GM12878 (cell line): ENCODE results near the gene FSIP1. TPM values are rescaled to one million over a fixed set of nuclear protein-coding genes. Genes with fewer than 3 reads are reported as not detected.

ENCODE experiments used
- ATAC-seq: fragments of 200-7000 bp; cut with Tn5 transposase; 3 replicates; pipeline ENCODE4 v1.9.1; 2020; ENCODE audit warnings: mild to moderate bottlenecking, moderate library complexity
- BruUV-seq: library from RNA; stranded (reverse); fragments of 400-500 nt; replicated peaks from 2 replicates; lab custom pipeline; 2021; lab: Mats Ljungman, UMichigan
- CTCF ChIA-PET: fragments of 300-600 bp; sonication (Branson Sonifier 250); formaldehyde crosslinking; extraction: SDS; loops from one replicate; lab custom pipeline; 2021; ENCODE audit warnings: inconsistent platforms; lab: Yijun Ruan, JAX
- POLR2A ChIA-PET: fragments of 350-600 bp; formaldehyde crosslinking; extraction: SDS; loops from one replicate; lab custom pipeline; 2021; ENCODE audit warnings: inconsistent platforms; lab: Charles Lee
- RAD21 ChIA-PET: fragments of 300-600 bp; sonication (Branson Sonifier 250); formaldehyde crosslinking; loops from one replicate; lab custom pipeline; 2023; ENCODE audit warnings: antibody characterized with exemption; ENCODE audit not compliant: unreplicated experiment; lab: Charles Lee
- SMC1A ChIA-PET: fragments of 300-600 bp; sonication (Branson Sonifier 250); formaldehyde crosslinking; loops from one replicate; lab custom pipeline; 2023; ENCODE audit not compliant: unreplicated experiment, uncharacterized antibody; lab: Charles Lee
- DNase-seq: peaks from one replicate; pipeline ENCODE4 v3.0.0-alpha.2; 2011; ENCODE audit warnings: low read depth, low spot score
- FAIRE-seq: peaks from 3 replicates; lab custom pipeline; 2011; peaks lifted over from hg19 to GRCh38; lab: Jason Lieb, UNC
- H2AFZ ChIP-seq: 2 replicates; pipeline ENCODE4 v1.6.0; 2011; ENCODE audit warnings: low read depth, low read length, control low read depth; ENCODE audit not compliant: control insufficient read depth
- H3K27ac ChIP-seq: 2 replicates; pipeline ENCODE4 v1.5.1; 2011; ENCODE audit warnings: control low read depth; ENCODE audit not compliant: control insufficient read depth, insufficient read depth
- H3K27me3 ChIP-seq, 2 experiments: replicated peaks in 1 of 2; 2 replicates each; pipeline versions ENCODE4 v1.6.0 to v1.6.1; 2011; ENCODE audit warnings: low read length in 1 of 2; ENCODE audit not compliant: control insufficient read depth in 2 of 2, insufficient read depth in 2 of 2
- H3K36me3 ChIP-seq, 2 experiments: 2 replicates each; pipeline ENCODE4 v1.5.1; 2011; ENCODE audit warnings: low read length in 1 of 2; ENCODE audit not compliant: control insufficient read depth in 2 of 2, insufficient read depth in 2 of 2
- H3K4me1 ChIP-seq: 2 replicates; pipeline ENCODE4 v1.6.1; 2011; ENCODE audit warnings: mild to moderate bottlenecking, low read length, moderate library complexity, mixed read lengths; ENCODE audit not compliant: control insufficient read depth, insufficient read depth
- H3K4me2 ChIP-seq: 2 replicates; pipeline ENCODE4 v1.6.0; 2011; ENCODE audit warnings: control low read depth; ENCODE audit not compliant: control insufficient read depth, insufficient read depth
- H3K4me3 ChIP-seq: fragments of 200-600 bp; sonication (generic); 2 replicates; pipeline ENCODE4 v1.5.1; 2016
- H3K79me2 ChIP-seq: 2 replicates; pipeline ENCODE4 v1.6.0; 2011; ENCODE audit warnings: low read length; ENCODE audit not compliant: control insufficient read depth, insufficient read depth
- H3K9ac ChIP-seq: 2 replicates; pipeline ENCODE4 v1.8.0; 2011; ENCODE audit warnings: low read length, control low read depth, mixed read lengths; ENCODE audit not compliant: control insufficient read depth, insufficient read depth
- H3K9me3 ChIP-seq: replicated peaks from 3 replicates; pipeline ENCODE4 v1.5.1; 2011; ENCODE audit warnings: mild to moderate bottlenecking, low read length; ENCODE audit not compliant: control insufficient read depth, insufficient read depth
- H4K20me1 ChIP-seq: 2 replicates; pipeline ENCODE4 v1.6.0; 2011; ENCODE audit not compliant: control insufficient read depth, insufficient read depth
- ATF2 ChIP-seq: IDR thresholded peaks from 2 replicates; pipeline ENCODE4 v1.6.1; 2012; ENCODE audit warnings: low read length, inconsistent platforms
- ESRRA ChIP-seq: IDR thresholded peaks from 2 replicates; pipeline ENCODE4 v1.6.1; 2012; ENCODE audit warnings: mild to moderate bottlenecking, low read length, improper control_type of control experiment
- EZH2 ChIP-seq: IDR thresholded peaks from 2 replicates; pipeline ENCODE4 v1.6.1; 2012; ENCODE audit warnings: low read depth, mild to moderate bottlenecking, control low read depth, inconsistent platforms, low read length, borderline replicate concordance; ENCODE audit not compliant: control insufficient read depth
- FOS ChIP-seq: IDR thresholded peaks from 3 replicates; pipeline ENCODE4 v1.6.1; 2011; ENCODE audit warnings: borderline replicate concordance; ENCODE audit not compliant: insufficient read length; ENCODE audit errors: extremely low read depth
- FOXM1 ChIP-seq: IDR thresholded peaks from 2 replicates; pipeline ENCODE4 v1.6.1; 2012; ENCODE audit warnings: low read depth, mild to moderate bottlenecking, inconsistent platforms, low read length, moderate library complexity
- JUND ChIP-seq: IDR thresholded peaks from 2 replicates; pipeline ENCODE4 v1.6.1; 2012; ENCODE audit warnings: low read depth, mild to moderate bottlenecking, low read length, improper control_type of control experiment, moderate library complexity
- MTA2 ChIP-seq: fragments of 450-650 bp; IDR thresholded peaks from 2 replicates; pipeline ENCODE4 v1.6.1; 2016; ENCODE audit warnings: low read depth, mild to moderate bottlenecking, moderate library complexity
- RAD51 ChIP-seq: fragments of 450-650 bp; IDR thresholded peaks from 2 replicates; pipeline ENCODE4 v1.6.1; 2016; ENCODE audit warnings: moderate library complexity, mild to moderate bottlenecking, inconsistent platforms
- WRNIP1 ChIP-seq: IDR thresholded peaks from 2 replicates; pipeline ENCODE4 v1.6.1; 2011; ENCODE audit warnings: low read depth, low read length, improper control_type of control experiment, borderline replicate concordance
- WGBS: methylation state at CpG from one replicate; pipeline ENCODE4 v1.1.6; 2016; ENCODE audit warnings: low lambda C conversion rate; ENCODE audit not compliant: insufficient replicate concordance, insufficient coverage; ENCODE audit errors: missing lambda C conversion rate; 5-methylcytosine and 5-hydroxymethylcytosine counted together
- in situ Hi-C: fragments of 300-500 bp; cut with MboI; formaldehyde crosslinking; loops from 9 replicates; pipeline ENCODE4 v1.14.3; 2018; ENCODE audit warnings: mixed read lengths
- intact Hi-C: fragments of 100-400 bp; cut with micrococcal nuclease; formaldehyde crosslinking; loops from one replicate; pipeline ENCODE4 v1.14.2; 2022; ENCODE audit not compliant: unreplicated experiment
- polyA plus RNA-seq, 11 experiments: library from polyadenylated mRNA; depleted of rRNA in 4 of 11; unstranded in 6 of 11; stranded (reverse) in 5 of 11; fragments of >200 nt; fragmentation: Nextera tagmentation in 4 of 11; fragmentation: Illumina TruSeq in 1 of 11; extraction: Ambion mirVana in 4 of 11; extraction: Trizol in 1 of 11; gene quantifications; 1 replicate in 1 of 11; 2 replicates in 10 of 11; pipeline versions ENCODE4 v1.2.1 to v1.2.3, GENCODE V29; 2011 to 2016; ENCODE audit warnings: inconsistent platforms in 2 of 11, missing spikeins in 2 of 11, low read depth in 1 of 11
- total RNA-seq, 4 experiments: library from RNA; depleted of rRNA in 3 of 4; stranded (reverse); fragments of >200 nt in 3 of 4; fragmentation: Illumina TruSeq in 1 of 4; extraction: Trizol in 1 of 4; gene quantifications; 2 replicates each; pipeline versions ENCODE4 v1.2.1 to v1.2.3, GENCODE V29; 2013 to 2021

The FSIP1 gene
- total and polyA plus RNA-seq, 10 of the 15 experiments (the other 5 are each of a cell fraction or from before 2014, with no cell fraction given) = 0.15 to 0.67 (median 0.35) TPM

DNA sequence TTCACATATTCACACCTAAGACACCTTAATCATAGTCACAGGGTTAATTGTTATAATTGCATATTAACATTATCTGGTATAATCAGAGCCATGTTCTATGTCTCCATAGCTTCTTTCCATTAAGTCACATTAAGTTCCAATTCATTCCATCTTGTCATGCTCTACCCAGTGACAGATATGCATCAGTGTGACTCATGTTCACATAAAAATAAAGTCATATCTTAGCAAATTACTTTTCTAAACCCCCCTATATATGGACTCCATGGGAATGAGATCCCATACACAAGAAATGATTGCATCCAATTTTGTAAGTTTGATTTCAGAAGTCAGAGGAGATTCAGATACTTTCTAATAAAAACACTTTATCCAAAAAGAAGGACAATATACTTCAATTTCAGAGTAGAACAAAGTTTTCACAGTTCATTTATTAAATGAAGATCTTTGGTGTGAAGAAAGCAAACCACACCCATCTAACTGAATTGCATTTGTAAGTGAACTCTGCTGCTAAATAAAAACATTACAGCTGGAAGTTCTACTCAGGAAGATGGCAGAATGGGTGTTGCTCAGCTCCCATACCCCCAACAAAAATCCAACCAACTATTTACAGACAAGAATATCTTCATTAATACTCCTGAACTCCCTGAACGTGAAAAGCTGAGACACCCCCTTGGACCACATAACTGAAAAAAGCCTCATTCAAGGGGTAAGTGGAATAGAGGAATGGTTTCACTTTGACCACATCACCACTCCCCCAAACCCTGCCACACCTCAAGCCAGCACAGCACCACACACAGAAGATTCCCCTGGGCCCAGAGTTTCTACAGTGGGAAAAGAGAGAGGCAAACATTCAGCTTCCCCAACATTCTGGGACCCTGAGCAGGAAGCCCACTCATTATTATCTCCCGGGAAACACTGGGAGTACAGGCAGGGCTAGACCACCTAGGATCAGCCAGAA, 174.2 kb downstream of the FSIP1 start (continued):
- no peak for TF ChIP-seq ATF2
- TF ChIP-seq RAD51 = no peak
- TF ChIP-seq JUND = no peak
- TF ChIP-seq WRNIP1 = no peak
- no peak for TF ChIP-seq FOXM1
- TF ChIP-seq ESRRA = no peak

DNA sequence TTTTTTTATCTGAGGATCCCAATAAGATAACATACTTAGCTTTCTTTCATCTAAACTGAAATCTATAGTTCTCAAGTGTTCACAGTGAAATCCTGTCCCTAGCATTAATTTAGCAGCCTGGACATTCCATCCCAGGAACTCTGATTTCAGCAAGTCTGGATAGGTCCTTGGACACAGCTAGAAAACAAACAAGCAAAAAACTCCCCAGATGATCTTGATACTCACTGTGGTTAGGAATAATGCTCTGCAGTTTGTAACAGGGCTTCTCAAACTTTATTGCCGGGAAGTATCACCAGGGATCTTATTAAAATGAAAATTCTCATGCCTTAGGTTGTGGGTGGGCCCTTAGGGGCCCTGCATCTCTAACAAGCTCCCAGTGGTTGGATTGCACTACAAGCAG, 177.5 kb downstream of the FSIP1 start:
- DNase-seq = no peak
- intact Hi-C loops (no loop called here), in situ Hi-C loops (no loop called here)
- SMC1A ChIA-PET = interaction anchor here (1.0 to 1.8 kb wide), 3 partner anchors 16 to 21 kb away, joined by 3 to 6 read pairs (median 4); no protein-coding TSS in a partner anchor
- Histone ChIP-seq H3K27me3 (peaks cover 0 to 2% of the 10 kb centered on the region in 2 experiments; a peak in 1 of 4 replicates), H3K79me2 (no peaks in the 10 kb centered on the region), H3K9me3 (peaks cover 5% of the 10 kb centered on the region; the same call in 2 of the 3 replicates), H3K9ac (no peak overlapping the region), H3K36me3 (no peaks in the 10 kb centered on the region), H4K20me1 (no peaks in the 10 kb centered on the region), H3K4me1 (no peaks in the 10 kb centered on the region), H3K4me2 (no peak overlapping the region)
- RAD21 ChIA-PET = no interaction called here
- POLR2A ChIA-PET = no interaction called here
- FAIRE-seq = no peak
- CTCF ChIA-PET = interaction anchor here (3.7 kb wide), 1 partner anchor 152 kb away, joined by 18 read pairs; no protein-coding TSS in a partner anchor
- WGBS = 88% methylated on average over 1 of the region's 1 CpG
- TF ChIP-seq MTA2 (no peak), EZH2 (no peak), FOS (no peak)
- TF ChIP-seq, all 136 proteins: peak for 0
- H3K27ac ChIP-seq = no peak overlapping the region
- no peak overlapping the region for H3K4me3 ChIP-seq
- no peak for ATAC-seq
- no peak overlapping the region for H2AFZ ChIP-seq
- BruUV-seq = no TSS peak
